Ammon's horn (tissue), 1 donor: ENCODE data around the gene CYLD.

Source experiments
- DNase-seq: peaks from one replicate; pipeline ENCODE4 v3.0.0-alpha.2; 2016; ENCODE audit warnings: low spot score

Gene CYLD

DNA sequence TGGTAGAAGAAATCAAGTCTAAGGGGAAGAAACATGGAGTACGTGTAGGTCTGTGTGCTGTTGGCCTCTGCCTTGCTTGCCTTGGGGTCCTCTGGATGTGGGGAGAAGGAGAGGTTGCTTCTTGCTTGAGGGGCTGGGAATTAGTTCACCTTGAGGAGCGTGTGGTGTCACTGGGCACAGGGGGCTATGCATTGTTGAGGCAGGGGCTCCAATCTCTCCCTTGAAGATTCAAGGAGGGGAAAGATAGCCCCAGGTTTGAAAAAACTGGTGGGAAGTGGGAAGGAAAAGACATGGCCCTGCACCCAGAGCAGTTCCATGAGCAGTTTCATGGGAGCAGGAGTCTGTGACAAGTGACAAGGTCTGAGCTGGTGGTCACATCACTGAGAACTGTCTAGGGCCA, 103.4 kb downstream of the CYLD start:
- no peak for DNase-seq

DNA sequence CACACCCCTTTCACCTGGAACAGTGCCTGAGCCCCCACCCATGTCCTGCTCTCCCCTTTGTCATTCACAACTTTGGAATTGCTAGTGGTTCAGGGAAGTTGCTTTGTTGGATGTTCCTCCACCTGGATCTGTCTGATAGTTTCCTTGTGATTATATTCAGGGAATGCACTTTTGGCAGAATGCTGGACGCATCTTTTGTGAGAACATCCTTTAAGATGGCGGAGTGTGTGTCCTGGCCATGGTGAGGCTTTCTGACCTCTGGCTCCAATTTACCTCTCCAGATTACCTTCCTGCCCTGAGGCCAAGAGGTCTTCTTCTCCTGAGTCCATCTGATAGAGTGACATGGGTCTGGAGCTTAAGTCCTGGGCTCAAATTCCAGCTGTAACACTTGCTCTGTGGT, 104.6 kb downstream of the CYLD start:
- no peak for DNase-seq

DNA sequence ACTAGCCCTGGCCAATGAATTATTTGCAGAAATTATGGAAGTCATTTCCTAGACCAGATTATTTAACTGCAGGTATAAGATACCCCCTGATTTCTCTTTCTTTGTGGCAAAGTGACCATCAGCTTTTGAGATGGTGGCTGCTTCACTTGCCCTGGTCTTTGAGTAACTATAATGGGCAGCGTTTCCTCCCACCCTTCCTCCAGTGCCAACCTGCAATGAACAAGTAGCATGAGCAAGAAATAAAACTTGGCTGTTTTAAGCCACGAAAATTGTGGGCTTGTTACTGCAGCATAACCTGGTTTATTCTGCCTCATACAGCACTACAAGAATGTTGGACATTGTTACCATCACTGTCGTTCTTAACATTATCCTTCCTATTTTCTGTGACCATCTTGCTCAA, 105.3 kb downstream of the CYLD start:
- no peak for DNase-seq

DNA sequence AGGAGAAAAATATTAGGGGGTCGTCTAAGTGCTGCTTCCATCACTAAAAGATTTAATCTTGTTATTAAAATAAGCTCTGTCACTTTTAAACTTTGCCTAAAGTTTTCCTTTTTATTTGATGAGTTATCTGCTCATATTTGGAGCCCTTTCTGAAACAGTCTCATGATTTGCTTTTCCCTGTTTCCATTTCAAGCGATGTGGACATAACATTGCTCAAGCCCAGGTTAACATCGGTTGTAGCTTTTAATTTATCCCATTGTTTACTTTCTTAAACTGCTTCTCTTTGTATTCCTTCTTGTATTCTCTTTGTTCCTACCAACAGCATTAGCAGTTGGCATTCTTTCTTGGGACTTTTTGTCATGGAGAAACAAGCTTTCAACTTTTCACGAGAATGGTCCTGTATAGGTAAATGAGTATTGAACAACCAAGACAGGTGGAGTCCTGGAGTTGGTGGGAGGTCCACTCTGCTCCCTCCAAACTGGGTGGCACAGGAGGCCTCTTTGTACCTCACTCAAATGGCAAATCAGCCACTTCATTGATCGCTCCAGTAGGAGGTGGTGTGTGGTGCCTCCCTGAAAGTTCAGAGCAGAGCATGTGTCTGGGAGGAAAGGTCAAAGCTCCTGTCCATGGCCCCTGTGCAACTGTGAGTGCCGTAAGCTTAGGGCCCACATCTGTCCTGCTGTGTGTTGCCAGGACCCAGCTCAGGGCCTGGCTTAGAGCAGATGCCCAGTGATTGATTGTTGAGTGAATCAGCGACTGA, 107.0 kb downstream of the CYLD start:
- DNase-seq: no peak
